ENCODE measurements around the gene ADGRD2.

DNA sequence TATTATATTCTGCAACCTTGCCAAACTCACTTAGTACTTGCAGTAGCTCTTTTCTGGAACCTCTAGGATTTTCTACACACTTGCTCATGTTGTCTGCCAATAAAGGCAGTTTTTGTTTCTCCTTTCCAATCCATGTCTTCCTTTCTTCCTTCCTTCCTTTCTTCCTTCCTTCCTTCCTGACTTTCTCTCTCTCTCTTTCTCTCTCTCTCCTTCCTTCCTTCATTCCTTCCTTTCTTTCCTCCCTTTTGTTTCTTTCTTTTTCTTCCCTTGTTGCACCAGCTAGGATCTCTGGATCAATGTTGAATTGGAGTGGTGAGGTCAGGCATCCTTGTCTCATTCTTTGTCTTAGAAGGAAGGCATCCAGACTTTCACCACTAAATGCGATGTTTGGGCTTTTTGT is 12.5 kb downstream of the ADGRD2 start:
- no peak for TF ChIP-seq POLR2A (IDR thresholded peaks at IDR 0.05)
- TF ChIP-seq, protein P1, sequence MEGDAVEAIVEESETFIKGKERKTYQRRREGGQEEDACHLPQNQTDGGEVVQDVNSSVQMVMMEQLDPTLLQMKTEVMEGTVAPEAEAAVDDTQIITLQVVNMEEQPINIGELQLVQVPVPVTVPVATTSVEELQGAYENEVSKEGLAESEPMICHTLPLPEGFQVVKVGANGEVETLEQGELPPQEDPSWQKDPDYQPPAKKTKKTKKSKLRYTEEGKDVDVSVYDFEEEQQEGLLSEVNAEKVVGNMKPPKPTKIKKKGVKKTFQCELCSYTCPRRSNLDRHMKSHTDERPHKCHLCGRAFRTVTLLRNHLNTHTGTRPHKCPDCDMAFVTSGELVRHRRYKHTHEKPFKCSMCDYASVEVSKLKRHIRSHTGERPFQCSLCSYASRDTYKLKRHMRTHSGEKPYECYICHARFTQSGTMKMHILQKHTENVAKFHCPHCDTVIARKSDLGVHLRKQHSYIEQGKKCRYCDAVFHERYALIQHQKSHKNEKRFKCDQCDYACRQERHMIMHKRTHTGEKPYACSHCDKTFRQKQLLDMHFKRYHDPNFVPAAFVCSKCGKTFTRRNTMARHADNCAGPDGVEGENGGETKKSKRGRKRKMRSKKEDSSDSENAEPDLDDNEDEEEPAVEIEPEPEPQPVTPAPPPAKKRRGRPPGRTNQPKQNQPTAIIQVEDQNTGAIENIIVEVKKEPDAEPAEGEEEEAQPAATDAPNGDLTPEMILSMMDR (IDR thresholded peaks at IDR 0.05), result no peak

Data from testis (tissue), 2 donors.